Measurements from ENCODE around the gene ZNF620. TPM values are rescaled to one million over a fixed set of nuclear protein-coding genes. Genes with fewer than 3 reads are reported as not detected.
"Not testable (repeated sequence)": the region's sequence is repeated elsewhere in the genome, so short reads cannot be mapped to it uniquely, and the experiment has no call there.

Gene ZNF620
- total RNA-seq, 1 donor, result 1.1 TPM

DNA sequence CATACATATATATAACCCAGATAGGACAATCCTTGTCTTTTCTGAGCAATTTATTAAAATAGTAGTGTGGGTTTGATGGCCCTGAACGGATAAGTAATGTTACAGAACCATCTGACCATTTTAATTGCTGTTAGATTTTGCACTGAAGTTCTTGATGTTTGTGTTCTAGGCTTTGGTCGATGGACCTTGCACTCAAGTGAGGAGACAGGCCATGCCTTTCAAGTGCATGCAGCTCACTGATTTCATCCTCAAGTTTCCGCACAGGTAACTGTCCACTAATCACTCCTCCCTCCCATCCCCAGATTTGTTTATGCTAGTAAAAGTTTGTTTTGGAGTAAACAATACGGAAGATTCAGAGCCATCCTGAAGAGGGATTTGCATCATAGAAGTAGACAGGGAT lies 47.4 kb upstream of the ZNF620 start:
- H3K4me2 ChIP-seq (ENCODE audit: insufficient read depth, low read length), result peak overlapping the region; percentile 84
- no peak for DNase-seq (ENCODE audit: insufficient read length, low spot score, missing footprints)
- H3K4me3 ChIP-seq (ENCODE audit: insufficient read depth, low read length), result peak overlapping the region; percentile 97
- no peaks in the 10 kb centered on the region for H3K9me3 ChIP-seq (ENCODE audit: low read depth, low read length)
- H3K4me1 ChIP-seq (ENCODE audit: insufficient read depth, low read length), result peaks cover 18% of the 10 kb centered on the region
- no peak overlapping the region for H3K27ac ChIP-seq (ENCODE audit: low read depth, low read length)
- peaks cover 28% of the 10 kb centered on the region for H4K20me1 ChIP-seq (ENCODE audit: insufficient read depth, low read length)
- H3K27me3 ChIP-seq (ENCODE audit: insufficient read depth, low read length), result no peaks in the 10 kb centered on the region
- H3K36me3 ChIP-seq (ENCODE audit: insufficient read depth, low read length), result peaks cover 50% of the 10 kb centered on the region
- H3K79me2 ChIP-seq (ENCODE audit: insufficient read depth, low read length), result peaks cover 26% of the 10 kb centered on the region
- H2AFZ ChIP-seq (ENCODE audit: low read length), result no peak overlapping the region
- TF ChIP-seq, protein P1, sequence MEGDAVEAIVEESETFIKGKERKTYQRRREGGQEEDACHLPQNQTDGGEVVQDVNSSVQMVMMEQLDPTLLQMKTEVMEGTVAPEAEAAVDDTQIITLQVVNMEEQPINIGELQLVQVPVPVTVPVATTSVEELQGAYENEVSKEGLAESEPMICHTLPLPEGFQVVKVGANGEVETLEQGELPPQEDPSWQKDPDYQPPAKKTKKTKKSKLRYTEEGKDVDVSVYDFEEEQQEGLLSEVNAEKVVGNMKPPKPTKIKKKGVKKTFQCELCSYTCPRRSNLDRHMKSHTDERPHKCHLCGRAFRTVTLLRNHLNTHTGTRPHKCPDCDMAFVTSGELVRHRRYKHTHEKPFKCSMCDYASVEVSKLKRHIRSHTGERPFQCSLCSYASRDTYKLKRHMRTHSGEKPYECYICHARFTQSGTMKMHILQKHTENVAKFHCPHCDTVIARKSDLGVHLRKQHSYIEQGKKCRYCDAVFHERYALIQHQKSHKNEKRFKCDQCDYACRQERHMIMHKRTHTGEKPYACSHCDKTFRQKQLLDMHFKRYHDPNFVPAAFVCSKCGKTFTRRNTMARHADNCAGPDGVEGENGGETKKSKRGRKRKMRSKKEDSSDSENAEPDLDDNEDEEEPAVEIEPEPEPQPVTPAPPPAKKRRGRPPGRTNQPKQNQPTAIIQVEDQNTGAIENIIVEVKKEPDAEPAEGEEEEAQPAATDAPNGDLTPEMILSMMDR (IDR thresholded peaks at IDR 0.05; ENCODE audit: extremely low read depth, low read depth, low read length), result no peak

DNA sequence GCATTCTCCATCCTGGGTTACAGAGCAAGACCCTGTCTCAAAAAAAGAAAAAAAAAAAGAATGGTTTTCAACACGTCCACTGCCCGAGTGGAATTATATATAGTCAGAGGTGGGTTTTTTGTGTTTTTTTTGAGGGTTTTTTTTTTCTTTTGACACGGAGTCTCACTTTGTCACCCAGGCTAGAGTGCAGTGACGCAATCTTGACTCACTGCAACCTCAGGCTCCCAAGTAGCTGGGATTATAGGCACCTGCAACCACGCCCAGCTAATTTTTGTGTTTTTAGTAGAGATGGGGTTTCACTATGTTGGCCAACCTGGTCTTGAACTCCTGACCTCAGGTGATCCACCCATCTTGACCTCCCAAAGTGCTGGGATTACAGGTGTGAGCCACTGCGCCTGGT lies 45.4 kb upstream of the ZNF620 start:
- Histone ChIP-seq H3K4me1 (ENCODE audit: insufficient read depth, low read length) (peaks cover 15% of the 10 kb centered on the region), H3K79me2 (ENCODE audit: insufficient read depth, low read length) (peaks cover 26% of the 10 kb centered on the region), H4K20me1 (ENCODE audit: insufficient read depth, low read length) (peaks cover 30% of the 10 kb centered on the region), H3K36me3 (ENCODE audit: insufficient read depth, low read length) (peaks cover 66% of the 10 kb centered on the region)
- not testable (repeated sequence) for DNase-seq (ENCODE audit: insufficient read length, low spot score, missing footprints); H3K4me2 ChIP-seq (ENCODE audit: insufficient read depth, low read length); H3K4me3 ChIP-seq (ENCODE audit: insufficient read depth, low read length); H3K9me3 ChIP-seq (ENCODE audit: low read depth, low read length); H2AFZ ChIP-seq (ENCODE audit: low read length); H3K27me3 ChIP-seq (ENCODE audit: insufficient read depth, low read length); H3K27ac ChIP-seq (ENCODE audit: low read depth, low read length)

DNA sequence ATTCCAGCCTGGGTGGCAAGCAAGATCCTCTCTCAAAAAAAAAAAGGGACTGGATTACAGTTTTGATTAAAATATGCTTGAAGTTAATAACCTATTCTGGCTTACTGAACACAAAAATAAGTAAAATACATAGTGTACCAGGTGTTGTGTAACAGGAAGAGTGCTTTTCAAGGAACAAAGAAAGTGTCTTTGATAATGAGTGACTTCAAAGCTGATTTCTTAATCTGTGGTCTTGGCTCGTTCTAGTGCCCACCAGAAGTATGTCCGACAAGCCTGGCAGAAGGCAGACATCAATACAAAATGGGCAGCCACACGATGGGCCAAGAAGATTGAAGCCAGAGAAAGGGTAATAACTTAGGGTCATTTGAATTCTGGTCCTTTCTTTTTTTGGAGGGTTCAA lies 44.7 kb upstream of the ZNF620 start:
- DNase-seq (ENCODE audit: insufficient read length, low spot score, missing footprints), result no peak
- Histone ChIP-seq H4K20me1 (ENCODE audit: insufficient read depth, low read length) (peaks cover 30% of the 10 kb centered on the region), H3K9me3 (ENCODE audit: low read depth, low read length) (no peaks in the 10 kb centered on the region), H3K79me2 (ENCODE audit: insufficient read depth, low read length) (peaks cover 26% of the 10 kb centered on the region), H3K27ac (ENCODE audit: low read depth, low read length) (no peak overlapping the region), H3K4me2 (ENCODE audit: insufficient read depth, low read length) (no peak overlapping the region), H3K36me3 (ENCODE audit: insufficient read depth, low read length) (peaks cover 66% of the 10 kb centered on the region), H3K4me1 (ENCODE audit: insufficient read depth, low read length) (peaks cover 15% of the 10 kb centered on the region), H3K27me3 (ENCODE audit: insufficient read depth, low read length) (no peaks in the 10 kb centered on the region), H2AFZ (ENCODE audit: low read length) (no peak overlapping the region), H3K4me3 (ENCODE audit: insufficient read depth, low read length) (no peak overlapping the region)
- TF ChIP-seq, protein P1 (IDR thresholded peaks at IDR 0.05; ENCODE audit: extremely low read depth, low read depth, low read length), result no peak

DNA sequence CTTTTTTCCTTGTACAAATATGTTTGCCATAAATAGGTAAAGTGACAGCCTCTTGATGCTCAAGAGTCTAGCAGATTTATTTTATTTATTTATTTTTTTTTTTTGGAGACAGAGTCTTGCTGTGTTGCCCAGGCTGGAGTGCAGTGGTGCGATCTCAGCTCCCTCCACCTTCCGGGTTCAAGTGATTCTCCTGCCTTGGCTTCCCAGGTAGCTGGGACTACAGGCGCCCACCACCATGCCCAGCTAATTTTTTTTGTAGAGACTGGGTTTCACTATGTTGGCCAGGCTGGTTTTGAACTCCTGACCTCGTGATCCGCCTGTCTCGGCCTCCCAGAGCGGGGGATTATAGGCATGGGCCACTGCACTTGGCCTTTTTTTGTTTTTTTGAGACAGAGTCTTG lies 43.0 kb upstream of the ZNF620 start:
- H3K4me2 ChIP-seq (ENCODE audit: insufficient read depth, low read length); H3K27me3 ChIP-seq (ENCODE audit: insufficient read depth, low read length); H3K27ac ChIP-seq (ENCODE audit: low read depth, low read length); H3K4me3 ChIP-seq (ENCODE audit: insufficient read depth, low read length); H2AFZ ChIP-seq (ENCODE audit: low read length); H3K9me3 ChIP-seq (ENCODE audit: low read depth, low read length); DNase-seq (ENCODE audit: insufficient read length, low spot score, missing footprints): not testable (repeated sequence)
- Histone ChIP-seq H4K20me1 (ENCODE audit: insufficient read depth, low read length) (peaks cover 26% of the 10 kb centered on the region), H3K79me2 (ENCODE audit: insufficient read depth, low read length) (peaks cover 18% of the 10 kb centered on the region), H3K36me3 (ENCODE audit: insufficient read depth, low read length) (peaks cover 66% of the 10 kb centered on the region), H3K4me1 (ENCODE audit: insufficient read depth, low read length) (peaks cover 14% of the 10 kb centered on the region)

DNA sequence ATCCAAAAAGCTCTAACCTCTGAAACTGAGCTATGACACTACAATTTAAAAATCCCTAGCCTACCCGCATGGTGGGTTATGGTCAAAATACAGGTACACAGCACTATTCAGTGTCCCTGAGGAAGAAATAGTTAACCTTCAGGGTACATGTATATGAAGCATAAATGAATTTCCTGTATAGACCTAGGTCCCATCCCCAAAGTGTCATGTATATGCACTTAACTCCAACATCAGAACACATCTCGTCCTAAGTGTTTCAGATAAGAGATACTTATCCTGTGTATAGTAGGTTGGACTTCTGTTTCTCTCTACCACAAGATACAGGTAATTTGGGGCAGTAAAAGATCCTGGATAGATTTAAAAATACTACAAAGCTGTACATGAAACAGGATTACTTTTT lies 42.3 kb upstream of the ZNF620 start:
- H3K79me2 ChIP-seq (ENCODE audit: insufficient read depth, low read length), result peaks cover 11% of the 10 kb centered on the region
- no peak overlapping the region for H3K4me2 ChIP-seq (ENCODE audit: insufficient read depth, low read length)
- DNase-seq (ENCODE audit: insufficient read length, low spot score, missing footprints), result no peak
- H2AFZ ChIP-seq (ENCODE audit: low read length), result no peak overlapping the region
- H3K27me3 ChIP-seq (ENCODE audit: insufficient read depth, low read length), result no peaks in the 10 kb centered on the region
- no peaks in the 10 kb centered on the region for H3K9me3 ChIP-seq (ENCODE audit: low read depth, low read length)
- TF ChIP-seq, protein P1 (IDR thresholded peaks at IDR 0.05; ENCODE audit: extremely low read depth, low read depth, low read length), result no peak
- no peak overlapping the region for H3K27ac ChIP-seq (ENCODE audit: low read depth, low read length)
- peaks cover 7% of the 10 kb centered on the region for H3K4me1 ChIP-seq (ENCODE audit: insufficient read depth, low read length)
- no peak overlapping the region for H3K4me3 ChIP-seq (ENCODE audit: insufficient read depth, low read length)
- peaks cover 59% of the 10 kb centered on the region for H3K36me3 ChIP-seq (ENCODE audit: insufficient read depth, low read length)
- peaks cover 18% of the 10 kb centered on the region for H4K20me1 ChIP-seq (ENCODE audit: insufficient read depth, low read length)

All from osteoblast (primary cell).